HCT116 (cell line): ENCODE results near the gene GRIK3. TPM values are rescaled to one million over a fixed set of nuclear protein-coding genes. Genes with fewer than 3 reads are reported as not detected.

ENCODE experiments used
- ATAC-seq: fragments of 200-7000 bp; cut with Tn5 transposase; 2 replicates; pipeline ENCODE4 v1.9.1; 2020; ENCODE audit warnings: mild to moderate bottlenecking, moderate library complexity
- BruUV-seq: library from RNA; stranded (reverse); fragments of 400-500 nt; replicated peaks from 2 replicates; lab custom pipeline; 2021; lab: Mats Ljungman, UMichigan
- CTCF ChIA-PET: fragments of 300-600 bp; sonication (Branson Sonifier 250); formaldehyde crosslinking; loops from one replicate; lab custom pipeline; 2021; ENCODE audit warnings: antibody characterized with exemption; lab: Charles Lee
- POLR2A ChIA-PET: fragments of 300-600, 350-600 bp; sonication (Branson Sonifier 250); formaldehyde crosslinking; loops from one replicate; lab custom pipeline; 2021; ENCODE audit warnings: antibody characterized with exemption; lab: Charles Lee
- RAD21 ChIA-PET, 2 experiments: fragments of 300-600 bp; sonication (Branson Sonifier 250); formaldehyde crosslinking; loops; one replicate each; lab custom pipeline; 2023; ENCODE audit warnings: low total read pairs in 2 of 2; ENCODE audit not compliant: uncharacterized antibody in 2 of 2, unreplicated experiment in 2 of 2, low non-redundant PET in 1 of 2; lab: Charles Lee
- DNase-seq: peaks from one replicate; pipeline ENCODE4 v3.0.0-alpha.2; 2010; ENCODE audit warnings: low read depth, low spot score
- H2AFZ ChIP-seq: fragments of 200-600 bp; shearing (Covaris generic), sonication (generic); 2 replicates; pipeline ENCODE4 v1.6.1; 2017; ENCODE audit warnings: low read depth, mixed run types, mixed read lengths, antibody characterized with exemption, low read length; ENCODE audit not compliant: poor library complexity, severe bottlenecking
- H3K27ac ChIP-seq: 2 replicates; pipeline ENCODE4 v1.5.1; 2012; ENCODE audit warnings: low read depth, low read length
- H3K27me3 ChIP-seq: fragments of 200-600 bp; sonication (generic); 2 replicates; pipeline ENCODE4 v1.6.1; 2016; ENCODE audit warnings: mixed run types, low read length, mixed read lengths; ENCODE audit not compliant: insufficient read depth
- H3K36me3 ChIP-seq, 2 experiments: fragments of 200-500 bp in 1 of 2; fragments of 200-600 bp in 1 of 2; sonication (Bioruptor generic) in 1 of 2; sonication (generic) in 1 of 2; 2 replicates each; pipeline versions ENCODE4 v1.5.1 to v1.6.1; 2014 to 2016; ENCODE audit warnings: low read length in 2 of 2, inconsistent platforms in 1 of 2, mixed read lengths in 1 of 2, mixed run types in 1 of 2; ENCODE audit not compliant: insufficient read depth in 2 of 2, control insufficient read depth in 1 of 2
- H3K4me1 ChIP-seq, 2 experiments: fragments of 200-600 bp in 1 of 2; sonication (generic) in 1 of 2; 2 replicates each; pipeline versions ENCODE4 v1.5.1 to v1.6.1; 2012 to 2017; ENCODE audit warnings: low read length in 2 of 2, inconsistent platforms in 1 of 2, mild to moderate bottlenecking in 1 of 2, mixed read lengths in 1 of 2, mixed run types in 1 of 2, moderate library complexity in 1 of 2; ENCODE audit not compliant: insufficient read depth in 2 of 2, control insufficient read depth in 1 of 2
- H3K4me2 ChIP-seq: fragments of 200-600 bp; sonication (generic); 2 replicates; pipeline ENCODE4 v1.6.1; 2017; ENCODE audit warnings: mixed run types, low read length, mixed read lengths
- H3K4me3 ChIP-seq, 2 experiments: fragments of 200-600 bp in 1 of 2; sonication (generic) in 1 of 2; replicated peaks in 1 of 2; 2 replicates each; pipeline ENCODE4 v1.5.1; 2011 to 2016; ENCODE audit warnings: low read length in 2 of 2, control low read depth in 1 of 2, low read depth in 1 of 2, mild to moderate bottlenecking in 1 of 2, mixed read lengths in 1 of 2, mixed run types in 1 of 2
- H3K79me2 ChIP-seq: fragments of 200-600 bp; sonication (generic); 2 replicates; pipeline ENCODE4 v1.6.1; 2017; ENCODE audit warnings: mild to moderate bottlenecking, mixed run types, low read length, moderate library complexity, mixed read lengths; ENCODE audit not compliant: insufficient read depth
- H3K9ac ChIP-seq: fragments of 200-600 bp; sonication (generic); 2 replicates; pipeline ENCODE4 v1.6.1; 2016; ENCODE audit warnings: low read length, mixed read lengths
- H3K9me2 ChIP-seq: fragments of 200-600 bp; sonication (generic), shearing (Covaris generic); 2 replicates; pipeline ENCODE4 v1.6.1; 2017; ENCODE audit warnings: mixed run types, mild to moderate bottlenecking, moderate library complexity; ENCODE audit not compliant: insufficient read depth
- H3K9me3 ChIP-seq, 2 experiments: fragments of 200-500 bp in 1 of 2; fragments of 200-600 bp in 1 of 2; sonication (Bioruptor generic) in 1 of 2; sonication (generic) in 1 of 2; 2 replicates each; pipeline ENCODE4 v1.6.1; 2014 to 2017; ENCODE audit warnings: low read length in 2 of 2, mixed read lengths in 2 of 2, inconsistent platforms in 1 of 2, low read depth in 1 of 2, mild to moderate bottlenecking in 1 of 2, mixed run types in 1 of 2, moderate library complexity in 1 of 2; ENCODE audit not compliant: control insufficient read depth in 1 of 2, insufficient read depth in 1 of 2
- H4K20me1 ChIP-seq: fragments of 200-600 bp; sonication (generic), shearing (Covaris generic); 2 replicates; pipeline ENCODE4 v1.6.1; 2017; ENCODE audit warnings: mixed run types, mild to moderate bottlenecking, moderate library complexity; ENCODE audit not compliant: insufficient read depth
- ATF3 ChIP-seq: IDR thresholded peaks from 2 replicates; pipeline ENCODE4 v1.6.1; 2012
- CBX3 ChIP-seq: IDR thresholded peaks from 2 replicates; pipeline ENCODE4 v1.6.1; 2012; ENCODE audit warnings: low read depth
- EGR1 ChIP-seq: IDR thresholded peaks from 2 replicates; pipeline ENCODE4 v1.6.1; 2012; ENCODE audit warnings: low read depth
- FOSL1 ChIP-seq: IDR thresholded peaks from 2 replicates; pipeline ENCODE4 v1.6.1; 2012; ENCODE audit warnings: low read depth
- POLR2A ChIP-seq: IDR thresholded peaks from 2 replicates; pipeline ENCODE4 v1.7.0; 2011; ENCODE audit warnings: borderline replicate concordance; ENCODE audit not compliant: insufficient read depth, insufficient read length; ENCODE audit errors: extremely low read depth
- SIN3A ChIP-seq: IDR thresholded peaks from 2 replicates; pipeline ENCODE4 v1.6.1; 2012; ENCODE audit warnings: low read depth
- SP1 ChIP-seq: IDR thresholded peaks from 2 replicates; pipeline ENCODE4 v1.6.1; 2012; ENCODE audit warnings: low read depth
- SRF ChIP-seq: IDR thresholded peaks from 2 replicates; pipeline ENCODE4 v1.6.1; 2012; ENCODE audit warnings: low read depth
- TCF7L2 ChIP-seq: IDR thresholded peaks from 2 replicates; pipeline ENCODE4 v1.7.0; 2011; ENCODE audit warnings: borderline replicate concordance, inconsistent platforms; ENCODE audit not compliant: insufficient read depth, insufficient read length; ENCODE audit errors: extremely low read depth
- YY1 ChIP-seq: IDR thresholded peaks from 2 replicates; pipeline ENCODE4 v1.6.1; 2011; ENCODE audit warnings: low read length, low read depth, moderate library complexity, mild to moderate bottlenecking; ENCODE audit not compliant: insufficient replicate concordance; ENCODE audit errors: extremely low read depth
- ZNF274 ChIP-seq: fragments of 200-500 bp; sonication (Bioruptor generic); IDR thresholded peaks from 2 replicates; pipeline ENCODE4 v1.6.1; 2014; ENCODE audit warnings: mild to moderate bottlenecking, low read depth, low read length, inconsistent platforms
- intact Hi-C: fragments of 100-400 bp; cut with micrococcal nuclease; formaldehyde crosslinking; loops from 2 replicates; pipeline ENCODE4 v1.10.0; 2022
- total RNA-seq: library from RNA; stranded (reverse); gene quantifications from one replicate; pipeline ENCODE4 v1.2.1, GENCODE V29; 2021; ENCODE audit not compliant: unreplicated experiment
- TF ChIP-seq, protein P1 (sequence below), 3 experiments: fragments of 200-600 bp in 1 of 3; sonication (generic) in 1 of 3; IDR thresholded peaks in 2 of 3; conservative IDR thresholded peaks in 1 of 3; 2 replicates each; pipeline ENCODE4 v1.5.1; 2012 to 2017; ENCODE audit warnings: low read depth in 2 of 3, low read length in 2 of 3, antibody characterized with exemption in 1 of 3, borderline replicate concordance in 1 of 3, control low read depth in 1 of 3, mild to moderate bottlenecking in 1 of 3, mixed read lengths in 1 of 3, mixed run types in 1 of 3, moderate library complexity in 1 of 3; ENCODE audit not compliant: insufficient read depth in 1 of 3

The GRIK3 gene
- total RNA-seq, 1 experiment from 2014 or later: not detected

GRCh38 chr1:36847761-36848160 is 186.6 kb downstream of the GRIK3 start:
- no peak overlapping the region for H3K27ac ChIP-seq
- TF ChIP-seq YY1: no peak
- ATAC-seq (no peak), DNase-seq (no peak)
- H3K27me3 ChIP-seq: peaks cover 83% of the 10 kb centered on the region
- H4K20me1 ChIP-seq: no peaks in the 10 kb centered on the region
- ChIA-PET POLR2A (no interaction called here), RAD21 (no interaction called here), CTCF (interaction anchor here (0.9 to 1.4 kb wide), 2 partner anchors 16 to 238 kb away, joined by 3 to 7 read pairs; no protein-coding TSS in a partner anchor)
- H3K4me1 ChIP-seq: no peaks in the 10 kb centered on the region
- no peak overlapping the region for H3K4me3 ChIP-seq
- intact Hi-C loops: no loop called here
- H3K9me3 ChIP-seq: no peaks in the 10 kb centered on the region
- no peak overlapping the region for H3K9ac ChIP-seq
- no peak overlapping the region for H3K4me2 ChIP-seq
- no peak overlapping the region for H2AFZ ChIP-seq
- no TSS peak for BruUV-seq
- H3K9me2 ChIP-seq: no peaks in the 10 kb centered on the region
- H3K36me3 ChIP-seq: no peaks in the 10 kb centered on the region
- no peaks in the 10 kb centered on the region for H3K79me2 ChIP-seq

- no peak overlapping the region for H3K4me3 ChIP-seq
- H3K4me2 ChIP-seq: no peak overlapping the region
- intact Hi-C loops: no loop called here
- no peak overlapping the region for H2AFZ ChIP-seq
- RAD21 ChIA-PET: no interaction called here
- TF ChIP-seq FOSL1: no peak
- TF ChIP-seq, all 23 proteins: peak for 0
- Histone ChIP-seq H3K36me3 (no peaks in the 10 kb centered on the region), H3K27me3 (peaks cover 84% of the 10 kb centered on the region), H3K4me1 (no peaks in the 10 kb centered on the region), H3K9me3 (no peaks in the 10 kb centered on the region), H3K9ac (no peak overlapping the region), H3K9me2 (no peaks in the 10 kb centered on the region), H3K27ac (no peak overlapping the region), H4K20me1 (no peaks in the 10 kb centered on the region), H3K79me2 (no peaks in the 10 kb centered on the region)
- ChIA-PET POLR2A (no interaction called here), CTCF (interaction anchor here (1.4 kb wide), 1 partner anchor 17 kb away, joined by 7 read pairs; no protein-coding TSS in a partner anchor)
- DNase-seq (no peak), ATAC-seq (no peak)
- BruUV-seq: no TSS peak
Measured at GRCh38 chr1:36847186-36847585, 187.1 kb downstream of the GRIK3 start.

GRCh38 chr1:36846357-36846756 is 188.0 kb downstream of the GRIK3 start:
- ChIA-PET RAD21 (no interaction called here), POLR2A (no interaction called here), CTCF (no interaction called here)
- no peaks in the 10 kb centered on the region for H3K79me2 ChIP-seq
- no peaks in the 10 kb centered on the region for H3K9me2 ChIP-seq
- no peak overlapping the region for H3K9ac ChIP-seq
- no peak overlapping the region for H3K4me3 ChIP-seq
- no peaks in the 10 kb centered on the region for H3K36me3 ChIP-seq
- H3K27ac ChIP-seq: no peak overlapping the region
- intact Hi-C loops: no loop called here
- no peaks in the 10 kb centered on the region for H3K4me1 ChIP-seq
- H3K27me3 ChIP-seq: peaks cover 78% of the 10 kb centered on the region
- H2AFZ ChIP-seq: no peak overlapping the region
- ATAC-seq (no peak), DNase-seq (no peak)
- no TSS peak for BruUV-seq
- H3K9me3 ChIP-seq: no peaks in the 10 kb centered on the region
- H3K4me2 ChIP-seq: no peak overlapping the region
- H4K20me1 ChIP-seq: no peaks in the 10 kb centered on the region
- no peak for TF ChIP-seq POLR2A
- TF ChIP-seq SRF: no peak
- TF ChIP-seq TCF7L2: no peak
- no peak for TF ChIP-seq ATF3
- no peak for TF ChIP-seq YY1
- TF ChIP-seq SP1: no peak
- no peak for TF ChIP-seq SIN3A
- TF ChIP-seq EGR1: no peak
- no peak for TF ChIP-seq CBX3
- no peak for TF ChIP-seq ZNF274
- TF ChIP-seq, protein P1, sequence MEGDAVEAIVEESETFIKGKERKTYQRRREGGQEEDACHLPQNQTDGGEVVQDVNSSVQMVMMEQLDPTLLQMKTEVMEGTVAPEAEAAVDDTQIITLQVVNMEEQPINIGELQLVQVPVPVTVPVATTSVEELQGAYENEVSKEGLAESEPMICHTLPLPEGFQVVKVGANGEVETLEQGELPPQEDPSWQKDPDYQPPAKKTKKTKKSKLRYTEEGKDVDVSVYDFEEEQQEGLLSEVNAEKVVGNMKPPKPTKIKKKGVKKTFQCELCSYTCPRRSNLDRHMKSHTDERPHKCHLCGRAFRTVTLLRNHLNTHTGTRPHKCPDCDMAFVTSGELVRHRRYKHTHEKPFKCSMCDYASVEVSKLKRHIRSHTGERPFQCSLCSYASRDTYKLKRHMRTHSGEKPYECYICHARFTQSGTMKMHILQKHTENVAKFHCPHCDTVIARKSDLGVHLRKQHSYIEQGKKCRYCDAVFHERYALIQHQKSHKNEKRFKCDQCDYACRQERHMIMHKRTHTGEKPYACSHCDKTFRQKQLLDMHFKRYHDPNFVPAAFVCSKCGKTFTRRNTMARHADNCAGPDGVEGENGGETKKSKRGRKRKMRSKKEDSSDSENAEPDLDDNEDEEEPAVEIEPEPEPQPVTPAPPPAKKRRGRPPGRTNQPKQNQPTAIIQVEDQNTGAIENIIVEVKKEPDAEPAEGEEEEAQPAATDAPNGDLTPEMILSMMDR (IDR thresholded peaks at IDR 0.05 in 2 of 3, conservative IDR thresholded peaks at IDR 0.05 in 1 of 3; ENCODE audit: borderline replicate concordance in 1 of 3, insufficient read depth in 1 of 3, low read depth in 2 of 3, low read length in 2 of 3): no peak
